Stomach (tissue), 9 donors: Measurements from ENCODE around the gene C22orf23. TPM values are rescaled to one million over a fixed set of nuclear protein-coding genes. Genes with fewer than 3 reads are reported as not detected.

Experiments used
- DNase-seq, 2 donors: peaks; one replicate each; pipeline versions ENCODE4 v3.0.0 to v3.0.0-alpha.2; 2013 to 2019
- H3K27ac ChIP-seq, 5 donors: fragments of 200-600 bp in 4 of 5; sonication (generic) in 4 of 5; one replicate each; pipeline ENCODE4 v1.5.1; 2013 to 2019; ENCODE audit warnings: mild to moderate bottlenecking in 1 of 5, moderate library complexity in 1 of 5
- H3K27me3 ChIP-seq, 3 donors: fragments of 200-600 bp; sonication (generic); one replicate each; pipeline ENCODE4 v1.5.1; 2017 to 2019; ENCODE audit warnings: mixed run types in 1 of 3
- H3K36me3 ChIP-seq, 4 donors: fragments of 200-600 bp; sonication (generic); 1 replicate in 3 of 4; 2 replicates in 1 of 4; pipeline ENCODE4 v1.5.1; 2016 to 2019
- H3K4me1 ChIP-seq, 4 donors: fragments of 200-600 bp; sonication (generic); one replicate each; pipeline ENCODE4 v1.5.1; 2016 to 2019
- H3K4me3 ChIP-seq, 4 donors: fragments of 200-600 bp; sonication (generic) in 3 of 4; one replicate each; pipeline ENCODE4 v1.5.1; 2016 to 2019; ENCODE audit warnings: mild to moderate bottlenecking in 1 of 4
- H3K9me3 ChIP-seq, 4 donors: fragments of 200-600 bp; sonication (generic); one replicate each; pipeline ENCODE4 v1.5.1; 2016 to 2019
- CTCF ChIP-seq, 7 experiments: fragments of 450-650 bp in 4 of 7; fragments of 200-600 bp in 3 of 7; sonication (generic) in 3 of 7; IDR thresholded peaks; one replicate each; pipeline ENCODE4 v1.5.1; 2016 to 2019; ENCODE audit warnings: antibody characterized with exemption in 7 of 7, control low read depth in 2 of 7, mild to moderate bottlenecking in 1 of 7
- EP300 ChIP-seq: sonication (generic); formaldehyde crosslinking; IDR thresholded peaks from one replicate; pipeline ENCODE4 v1.6.1; 2017; ENCODE audit warnings: antibody characterized with exemption
- POLR2A ChIP-seq, 4 donors: fragments of 450-650 bp; IDR thresholded peaks; one replicate each; pipeline ENCODE4 v1.6.1; 2016; ENCODE audit warnings: antibody characterized with exemption in 4 of 4, control low read depth in 2 of 4, mild to moderate bottlenecking in 1 of 4, moderate library complexity in 1 of 4
- POLR2AphosphoS5 ChIP-seq, 3 donors: sonication (generic); formaldehyde crosslinking; IDR thresholded peaks; one replicate each; pipeline ENCODE4 v1.6.1; 2016; ENCODE audit warnings: antibody characterized with exemption in 3 of 3
- WGBS, 5 donors: extraction: QIAGEN DNeasy Blood & Tissue Kit in 3 of 5; methylation state at CpG; one replicate each; pipeline versions ENCODE4 v1.1.5 to v1.1.7; 2013 to 2018; 5-methylcytosine and 5-hydroxymethylcytosine counted together
- intact Hi-C: fragments of 100-400 bp; cut with DNase I; formaldehyde crosslinking; loops from one replicate; pipeline ENCODE4 v1.15.1; 2023; ENCODE audit warnings: low total_unique reads
- polyA plus RNA-seq, 3 donors: library from polyadenylated mRNA; stranded (reverse); fragments of 200-250 nt; gene quantifications; one replicate each; pipeline ENCODE4 v1.2.3, GENCODE V29; 2013
- total RNA-seq, 5 donors: library from RNA; depleted of rRNA; stranded (reverse); fragments of >200 nt; gene quantifications; one replicate each; pipeline versions ENCODE4 v1.1.0 to v1.2.3, GENCODE V29; 2014 to 2016
- donor health status: healthy with polysubstance abuse.
- donor health status: Bipolar disorder and iron deficiency.
- donor health status: healthy.

The C22orf23 gene
- total and polyA plus RNA-seq, 8 donors, result 0.18 to 1.2 (median 0.31) TPM; not detected in 5

GRCh38 chr22:37927637-37927936, 25.8 kb downstream of the C22orf23 start:
- no peak for DNase-seq
- Histone ChIP-seq H3K4me3 (no peak overlapping the region), H3K4me1 (peaks cover 49 to 89% (median 82%) of the 10 kb centered on the region in 4 donors), H3K36me3 (peaks cover 55 to 92% (median 88%) of the 10 kb centered on the region in 4 donors), H3K27ac (peak overlapping the region; percentile 19 to 81 (median 76)), H3K27me3 (no peaks in the 10 kb centered on the region), H3K9me3 (no peaks in the 10 kb centered on the region)
- 82 to 95% (median 86%) methylated on average over 5 of the region's 5 CpGs for WGBS, 5 donors
- TF ChIP-seq POLR2AphosphoS5 (IDR thresholded peaks at IDR 0.05) (no peak), EP300 (no peak), CTCF (IDR thresholded peaks at IDR 0.05) (no peak), POLR2A (IDR thresholded peaks at IDR 0.05) (no peak)
- intact Hi-C loops, result no loop called here

GRCh38 chr22:37926771-37927636, 26.4 kb downstream of the C22orf23 start:
- no peaks in the 10 kb centered on the region for H3K9me3 ChIP-seq
- peaks cover 55 to 90% (median 86%) of the 10 kb centered on the region in 4 donors for H3K36me3 ChIP-seq
- WGBS, 5 donors, result 77 to 90% (median 80%) methylated on average over 19 to 32 of the region's 32 CpGs
- intact Hi-C loops, result no loop called here
- peaks cover 47 to 86% (median 76%) of the 10 kb centered on the region in 4 donors for H3K4me1 ChIP-seq
- H3K27me3 ChIP-seq, result no peaks in the 10 kb centered on the region
- no peak for TF ChIP-seq EP300
- no peak for TF ChIP-seq POLR2AphosphoS5 (IDR thresholded peaks at IDR 0.05)
- no peak for TF ChIP-seq CTCF (IDR thresholded peaks at IDR 0.05)
- TF ChIP-seq POLR2A (IDR thresholded peaks at IDR 0.05), result no peak
- DNase-seq, result no peak
- peak overlapping the region; percentile 33 to 81 (median 76) for H3K27ac ChIP-seq
- H3K4me3 ChIP-seq, result peak overlapping the region in 3 of 4 donors; percentile 13 to 33 (median 22)

DNA sequence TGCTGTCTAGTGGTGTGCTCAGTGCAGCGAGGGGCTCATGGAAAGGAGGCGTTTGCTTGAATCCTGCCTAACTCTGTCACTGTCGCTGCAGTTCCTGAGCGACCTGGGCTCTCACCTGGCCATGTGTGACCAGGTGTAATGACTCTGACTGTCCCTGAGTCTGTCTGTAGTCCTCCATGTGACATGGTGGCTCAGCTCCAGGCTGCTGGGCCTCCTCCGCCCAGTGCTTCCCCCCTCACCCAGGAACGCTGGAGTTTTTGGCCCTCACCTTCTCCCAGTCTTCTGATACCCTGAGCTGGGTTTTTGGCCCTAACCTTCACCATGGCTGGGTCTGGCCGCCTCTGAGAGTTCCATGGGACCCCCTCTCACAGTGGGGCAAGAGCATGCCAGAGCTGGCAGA, 27.0 kb downstream of the C22orf23 start:
- Histone ChIP-seq H3K4me3 (peak overlapping the region in 3 of 4 donors; percentile 13 to 33 (median 22)), H3K9me3 (no peaks in the 10 kb centered on the region), H3K27ac (peak overlapping the region; percentile 33 to 81 (median 76)), H3K36me3 (peaks cover 48 to 90% (median 86%) of the 10 kb centered on the region in 4 donors), H3K27me3 (no peaks in the 10 kb centered on the region), H3K4me1 (peaks cover 43 to 86% (median 69%) of the 10 kb centered on the region in 4 donors)
- DNase-seq, result peak in 1 of 2 donors; percentile 62
- intact Hi-C loops, result no loop called here
- no peak for TF ChIP-seq POLR2A (IDR thresholded peaks at IDR 0.05)
- TF ChIP-seq EP300, result no peak
- no peak for TF ChIP-seq CTCF (IDR thresholded peaks at IDR 0.05)
- no peak for TF ChIP-seq POLR2AphosphoS5 (IDR thresholded peaks at IDR 0.05)
- WGBS, 5 donors, result 57 to 83% (median 71%) methylated on average over 1 to 7 of the region's 7 CpGs

DNA sequence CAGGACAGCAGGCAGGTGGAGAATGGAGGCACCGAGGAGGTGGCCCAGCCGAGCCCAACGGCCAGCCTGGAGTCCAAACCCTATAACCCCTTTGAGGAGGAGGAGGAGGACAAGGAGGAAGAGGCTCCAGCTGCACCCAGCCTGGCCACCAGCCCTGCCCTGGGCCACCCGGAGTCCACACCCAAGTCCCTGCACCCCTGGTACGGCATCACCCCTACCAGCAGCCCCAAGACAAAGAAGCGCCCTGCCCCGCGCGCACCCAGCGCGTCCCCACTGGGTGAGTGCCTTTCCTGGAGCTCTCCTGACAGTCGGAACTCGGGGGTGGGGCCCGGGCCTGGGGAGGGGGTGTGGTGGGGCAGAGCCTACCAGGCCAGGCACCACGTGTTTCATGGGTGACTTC, 27.6 kb downstream of the C22orf23 start:
- H3K4me3 ChIP-seq, result peak overlapping the region; percentile 13 to 33 (median 18)
- intact Hi-C loops, result no loop called here
- peak overlapping the region; percentile 61 to 81 (median 76) for H3K27ac ChIP-seq
- peaks cover 48 to 94% (median 91%) of the 10 kb centered on the region in 4 donors for H3K36me3 ChIP-seq
- H3K9me3 ChIP-seq, result no peaks in the 10 kb centered on the region
- H3K4me1 ChIP-seq, result peaks cover 38 to 81% (median 64%) of the 10 kb centered on the region in 4 donors
- H3K27me3 ChIP-seq, result no peaks in the 10 kb centered on the region
- TF ChIP-seq EP300 (no peak), POLR2A (IDR thresholded peaks at IDR 0.05) (no peak), POLR2AphosphoS5 (IDR thresholded peaks at IDR 0.05) (no peak), CTCF (IDR thresholded peaks at IDR 0.05) (no peak)
- 57 to 81% (median 73%) methylated on average over 12 to 15 of the region's 15 CpGs for WGBS, 5 donors
- DNase-seq, result no peak
